Gastrocnemius medialis (tissue), 4 donors: ENCODE measurements around the gene BEST3. TPM values are rescaled to one million over a fixed set of nuclear protein-coding genes. Genes with fewer than 3 reads are reported as not detected.

ENCODE experiments used
- ATAC-seq, 2 donors: fragments of 150-250 bp; one replicate each; pipeline ENCODE4 v1.9.1; 2016
- DNase-seq, 2 donors: peaks; one replicate each; pipeline ENCODE4 v3.0.0-alpha.2; 2019
- H3K27ac ChIP-seq, 4 donors: fragments of 200-600 bp; sonication (generic); 1 replicate in 1 of 4; 2 replicates in 3 of 4; pipeline ENCODE4 v1.5.1; 2016 to 2018; ENCODE audit warnings: mild to moderate bottlenecking in 2 of 4, moderate library complexity in 1 of 4
- H3K27me3 ChIP-seq, 3 donors: fragments of 200-600 bp; sonication (generic) in 2 of 3; 1 replicate in 1 of 3; 2 replicates in 2 of 3; pipeline versions ENCODE4 v1.5.1 to v1.6.0; 2016 to 2019; ENCODE audit warnings: mild to moderate bottlenecking in 1 of 3, moderate library complexity in 1 of 3
- H3K36me3 ChIP-seq, 2 donors: fragments of 200-600 bp; sonication (generic) in 1 of 2; one replicate each; pipeline ENCODE4 v1.5.1; 2017 to 2018
- H3K4me1 ChIP-seq, 2 donors: fragments of 200-600 bp; sonication (generic) in 1 of 2; one replicate each; pipeline ENCODE4 v1.5.1; 2016 to 2017; ENCODE audit warnings: mild to moderate bottlenecking in 2 of 2
- H3K4me3 ChIP-seq, 4 donors: fragments of 200-600 bp; sonication (generic) in 3 of 4; 1 replicate in 1 of 4; 2 replicates in 3 of 4; pipeline ENCODE4 v1.5.1; 2016 to 2019; ENCODE audit warnings: mild to moderate bottlenecking in 2 of 4
- H3K9me3 ChIP-seq, 3 donors: fragments of 200-600 bp; sonication (generic) in 2 of 3; 1 replicate in 1 of 3; 2 replicates in 2 of 3; pipeline ENCODE4 v1.5.1; 2016 to 2019
- CTCF ChIP-seq, 5 experiments: fragments of 450-650 bp in 3 of 5; fragments of 200-600 bp in 2 of 5; sonication (generic) in 2 of 5; IDR thresholded peaks in 4 of 5; conservative IDR thresholded peaks in 1 of 5; 1 replicate in 4 of 5; 2 replicates in 1 of 5; pipeline ENCODE4 v1.5.1; 2016 to 2019; ENCODE audit warnings: antibody characterized with exemption in 5 of 5, mild to moderate bottlenecking in 3 of 5, moderate library complexity in 3 of 5
- POLR2A ChIP-seq, 2 donors: fragments of 450-650 bp; IDR thresholded peaks; one replicate each; pipeline ENCODE4 v1.6.1; 2017; ENCODE audit warnings: antibody characterized with exemption in 2 of 2, mild to moderate bottlenecking in 2 of 2, moderate library complexity in 2 of 2
- in situ Hi-C, 4 donors: fragments of 200-750 bp; cut with MboI; loops; one replicate each; pipeline versions ENCODE4 v1.15.0 to v1.8.0; 2017; ENCODE audit warnings: low sequenced_read_pairs in 4 of 4
- intact Hi-C: fragments of 100-400 bp; cut with DNase I; formaldehyde crosslinking; loops from one replicate; pipeline ENCODE4 v1.15.1; 2023; ENCODE audit warnings: low total_unique reads
- total RNA-seq, 4 donors: library from RNA; depleted of rRNA; stranded (reverse); fragments of >200 nt; gene quantifications; one replicate each; pipeline versions ENCODE4 v1.1.0 to v1.2.3, GENCODE V29; 2016

The BEST3 gene
- total RNA-seq, 4 donors from 2014 or later = 61.8 to 163 (median 119) TPM

- in situ Hi-C loops (no loop called here), intact Hi-C loops (no loop called here)
- Histone ChIP-seq H3K4me3 (no peak overlapping the region), H3K27ac (peak overlapping the region; percentile 80 to 91 (median 86)), H3K36me3 (peaks cover 0 to 24% of the 10 kb centered on the region in 2 donors), H3K9me3 (no peaks in the 10 kb centered on the region), H3K27me3 (no peaks in the 10 kb centered on the region), H3K4me1 (peaks cover 30 to 47% of the 10 kb centered on the region in 2 donors)
- ATAC-seq = no peak
- TF ChIP-seq POLR2A (IDR thresholded peaks at IDR 0.05) = no peak
- no peak for TF ChIP-seq CTCF (IDR thresholded peaks at IDR 0.05 in 4 of 5, conservative IDR thresholded peaks at IDR 0.05 in 1 of 5)
- DNase-seq = no peak
These were observed 38.8 kb downstream of the BEST3 start for GRCh38 chr12:69660164-69660863.

- no peaks in the 10 kb centered on the region for H3K27me3 ChIP-seq
- H3K4me1 ChIP-seq = peaks cover 30 to 47% of the 10 kb centered on the region in 2 donors
- no peak for TF ChIP-seq POLR2A (IDR thresholded peaks at IDR 0.05)
- no peak for TF ChIP-seq CTCF (IDR thresholded peaks at IDR 0.05 in 4 of 5, conservative IDR thresholded peaks at IDR 0.05 in 1 of 5)
- H3K27ac ChIP-seq = peak overlapping the region; percentile 80 to 91 (median 86)
- DNase-seq (no peak), ATAC-seq (no peak)
- peaks cover 0 to 16% of the 10 kb centered on the region in 2 donors for H3K36me3 ChIP-seq
- H3K4me3 ChIP-seq = no peak overlapping the region
- intact Hi-C loops (loop anchor here (2.0 kb wide), 1 partner anchor 81 kb away; the partner anchor contains the start of gene RAB3IP), in situ Hi-C loops (no loop called here)
- no peaks in the 10 kb centered on the region for H3K9me3 ChIP-seq
These were observed 40.9 kb downstream of the BEST3 start for GRCh38 chr12:69658203-69658602.

- Histone ChIP-seq H3K9me3 (no peaks in the 10 kb centered on the region), H3K4me3 (no peak overlapping the region), H3K27me3 (no peaks in the 10 kb centered on the region), H3K27ac (peak overlapping the region; percentile 80 to 91 (median 86)), H3K4me1 (peaks cover 30 to 47% of the 10 kb centered on the region in 2 donors), H3K36me3 (peaks cover 0 to 12% of the 10 kb centered on the region in 2 donors)
- intact Hi-C loops = loop anchor here (1.0 to 2.0 kb wide), 4 partner anchors 15 to 81 kb away; partner anchors contain the start of genes BEST3 and RAB3IP
- in situ Hi-C loops = no loop called here
- DNase-seq (peak; percentile 91 to 95), ATAC-seq (peak; percentile 94 to 95)
- peak; percentile 54 to 83 for TF ChIP-seq POLR2A (IDR thresholded peaks at IDR 0.05)
- TF ChIP-seq CTCF (IDR thresholded peaks at IDR 0.05 in 4 of 5, conservative IDR thresholded peaks at IDR 0.05 in 1 of 5) = no peak
These were observed 41.5 kb downstream of the BEST3 start for GRCh38 chr12:69657376-69658137.

- Histone ChIP-seq H3K27me3 (no peaks in the 10 kb centered on the region), H3K9me3 (no peaks in the 10 kb centered on the region), H3K27ac (peak overlapping the region; percentile 80 to 91 (median 86)), H3K4me1 (peaks cover 21 to 33% of the 10 kb centered on the region in 2 donors), H3K36me3 (peaks cover 0 to 11% of the 10 kb centered on the region in 2 donors), H3K4me3 (no peak overlapping the region)
- TF ChIP-seq POLR2A (IDR thresholded peaks at IDR 0.05) (no peak), CTCF (IDR thresholded peaks at IDR 0.05 in 4 of 5, conservative IDR thresholded peaks at IDR 0.05 in 1 of 5) (no peak)
- intact Hi-C loops (loop anchor here (2.0 kb wide), 2 partner anchors 13 to 43 kb away; partner anchors contain the start of gene BEST3), in situ Hi-C loops (no loop called here)
- no peak for ATAC-seq
- no peak for DNase-seq
These were observed 43.3 kb downstream of the BEST3 start for GRCh38 chr12:69655616-69656340.
